Sigmoid colon (tissue), 7 donors: ENCODE data around the gene CRABP2. TPM values are rescaled to one million over a fixed set of nuclear protein-coding genes. Genes with fewer than 3 reads are reported as not detected.

Experiments
- DNase-seq: peaks from one replicate; pipeline ENCODE4 v3.0.0-alpha.2; 2019
- H3K27ac ChIP-seq, 4 donors: fragments of 200-600 bp; sonication (generic); one replicate each; pipeline ENCODE4 v1.5.1; 2016 to 2019; ENCODE audit warnings: mild to moderate bottlenecking in 1 of 4
- H3K27me3 ChIP-seq, 3 donors: fragments of 200-600 bp; sonication (generic); one replicate each; pipeline ENCODE4 v1.5.1; 2019; ENCODE audit warnings: mild to moderate bottlenecking in 1 of 3
- H3K36me3 ChIP-seq, 4 donors: fragments of 200-600 bp; sonication (generic); one replicate each; pipeline ENCODE4 v1.5.1; 2016 to 2019
- H3K4me1 ChIP-seq, 4 donors: fragments of 200-600 bp; sonication (generic); one replicate each; pipeline ENCODE4 v1.5.1; 2017 to 2019
- H3K4me3 ChIP-seq, 4 donors: fragments of 200-600 bp; sonication (generic); one replicate each; pipeline ENCODE4 v1.5.1; 2017 to 2019; ENCODE audit warnings: mild to moderate bottlenecking in 2 of 4, moderate library complexity in 1 of 4
- H3K9me3 ChIP-seq, 4 donors: fragments of 200-600 bp in 3 of 4; sonication (generic) in 3 of 4; one replicate each; pipeline versions ENCODE4 v1.5.1 to v1.6.1; 2013 to 2019
- CTCF ChIP-seq, 4 experiments: fragments of 450-650 bp in 3 of 4; fragments of 200-600 bp in 1 of 4; IDR thresholded peaks; one replicate each; pipeline ENCODE4 v1.5.1; 2016 to 2019; ENCODE audit warnings: antibody characterized with exemption in 4 of 4, mild to moderate bottlenecking in 3 of 4, moderate library complexity in 2 of 4
- EP300 ChIP-seq, 4 donors: sonication (generic); formaldehyde crosslinking; IDR thresholded peaks; one replicate each; pipeline ENCODE4 v1.6.1; 2017; ENCODE audit warnings: antibody characterized with exemption in 4 of 4
- POLR2A ChIP-seq, 2 donors: fragments of 450-650 bp; IDR thresholded peaks; one replicate each; pipeline ENCODE4 v1.6.1; 2016; ENCODE audit warnings: antibody characterized with exemption in 2 of 2, mild to moderate bottlenecking in 2 of 2, moderate library complexity in 2 of 2
- POLR2AphosphoS5 ChIP-seq, 4 donors: sonication (generic); formaldehyde crosslinking; IDR thresholded peaks; one replicate each; pipeline ENCODE4 v1.6.1; 2017; ENCODE audit warnings: antibody characterized with exemption in 4 of 4
- WGBS, 2 donors: extraction: QIAGEN DNeasy Blood & Tissue Kit; methylation state at CpG; one replicate each; pipeline ENCODE4 v1.1.7; 2013; 5-methylcytosine and 5-hydroxymethylcytosine counted together
- intact Hi-C: fragments of 100-400 bp; cut with DNase I; formaldehyde crosslinking; loops from one replicate; pipeline ENCODE4 v1.15.1; 2023
- polyA plus RNA-seq, 3 donors: library from polyadenylated mRNA; stranded (reverse); fragments of 200-250 nt; gene quantifications; one replicate each; pipeline ENCODE4 v1.2.3, GENCODE V29; 2013
- total RNA-seq, 4 donors: library from RNA; depleted of rRNA; stranded (reverse); fragments of >200 nt; gene quantifications; one replicate each; pipeline ENCODE4 v1.1.0, GENCODE V29; 2016
- donor health status: healthy with polysubstance abuse.
- donor health status: Bipolar disorder and iron deficiency.
- donor health status: healthy.

CRABP2 gene
- total RNA-seq (1 to 10 TPM; 3.1 to 7.8 (median 5.4) TPM), polyA plus RNA-seq (1 to 10 TPM in 1 of 3 donors, not detected in 2; 4.9 TPM)

- H3K27ac ChIP-seq: peak within 1 kb of the TSS; percentile 81 to 87 (median 84)
- H3K4me3 ChIP-seq: peak within 1 kb of the TSS; percentile 34 to 55 (median 44)
- peaks cover 0 to 60% (median 59%) of the 10 kb centered on the region in 4 donors for H3K4me1 ChIP-seq
- H3K9me3 ChIP-seq: no peaks in the 10 kb centered on the region
- no peak for TF ChIP-seq POLR2AphosphoS5 (IDR thresholded peaks at IDR 0.05)
- TF ChIP-seq EP300 (IDR thresholded peaks at IDR 0.05): no peak
- TF ChIP-seq POLR2A (IDR thresholded peaks at IDR 0.05): no peak
- no peak for TF ChIP-seq CTCF (IDR thresholded peaks at IDR 0.05)
- peak; percentile 80 for DNase-seq
- no peaks in the 10 kb centered on the region for H3K36me3 ChIP-seq
- intact Hi-C loops: loop anchor here (2.0 to 10.0 kb wide), 2 partner anchors 17 to 189 kb away; partner anchors contain the start of gene PEAR1
- H3K27me3 ChIP-seq: peaks cover 0 to 9% (median 0%) of the 10 kb centered on the region in 3 donors
- WGBS, 2 donors: 1 to 2% methylated on average over 42 of the region's 42 CpGs
Measured at GRCh38 chr1:156705321-156705917, at the start of gene CRABP2. Gene CRABP2, minus strand, starts transcription at chr1:156705583. Its CDS starts 137 bp downstream, at chr1:156705446.

- Histone ChIP-seq H3K36me3 (no peaks in the 10 kb centered on the region), H3K9me3 (no peaks in the 10 kb centered on the region), H3K4me1 (peaks cover 0 to 28% (median 23%) of the 10 kb centered on the region in 4 donors), H3K27ac (no peak overlapping the region), H3K4me3 (no peak overlapping the region), H3K27me3 (no peaks in the 10 kb centered on the region)
- WGBS, 2 donors: 85 to 88% methylated on average over 8 of the region's 8 CpGs
- intact Hi-C loops: no loop called here
- DNase-seq: no peak
- TF ChIP-seq POLR2AphosphoS5 (IDR thresholded peaks at IDR 0.05) (no peak), POLR2A (IDR thresholded peaks at IDR 0.05) (no peak), CTCF (IDR thresholded peaks at IDR 0.05) (no peak), EP300 (IDR thresholded peaks at IDR 0.05) (no peak)
Measured at GRCh38 chr1:156754219-156754618, 48.8 kb upstream of the CRABP2 start.

GRCh38 chr1:156752843-156753482 is 47.6 kb upstream of the CRABP2 start:
- Histone ChIP-seq H3K4me3 (peak overlapping the region in 1 of 4 donors; percentile 99), H3K27ac (peak overlapping the region; percentile 96 to 100 (median 98)), H3K36me3 (no peaks in the 10 kb centered on the region), H3K27me3 (no peaks in the 10 kb centered on the region), H3K4me1 (peaks cover 0 to 41% (median 35%) of the 10 kb centered on the region in 4 donors), H3K9me3 (no peaks in the 10 kb centered on the region)
- 19 to 30% methylated on average over 1 of the region's 1 CpG for WGBS, 2 donors
- TF ChIP-seq EP300 (IDR thresholded peaks at IDR 0.05): no peak
- TF ChIP-seq POLR2A (IDR thresholded peaks at IDR 0.05): no peak
- TF ChIP-seq CTCF (IDR thresholded peaks at IDR 0.05): no peak
- no peak for TF ChIP-seq POLR2AphosphoS5 (IDR thresholded peaks at IDR 0.05)
- no peak for DNase-seq
- intact Hi-C loops: no loop called here

- peak; percentile 99 for DNase-seq
- H3K27me3 ChIP-seq: no peaks in the 10 kb centered on the region
- intact Hi-C loops: loop anchor here (2.0 kb wide), 1 partner anchor 15 kb away; the partner anchor contains the start of gene PRCC
- H3K9me3 ChIP-seq: no peaks in the 10 kb centered on the region
- peak overlapping the region; percentile 96 to 100 (median 98) for H3K27ac ChIP-seq
- WGBS, 2 donors: 0% methylated on average over 67 to 68 of the region's 68 CpGs
- H3K36me3 ChIP-seq: no peaks in the 10 kb centered on the region
- peaks cover 0 to 49% (median 43%) of the 10 kb centered on the region in 4 donors for H3K4me1 ChIP-seq
- peak overlapping the region; percentile 98 to 100 (median 99) for H3K4me3 ChIP-seq
- TF ChIP-seq EP300 (IDR thresholded peaks at IDR 0.05) (peak in 1 of 4 donors; percentile 81), CTCF (IDR thresholded peaks at IDR 0.05) (no peak), POLR2AphosphoS5 (IDR thresholded peaks at IDR 0.05) (peak; percentile 61 to 88 (median 77)), POLR2A (IDR thresholded peaks at IDR 0.05) (peak; percentile 27 to 37)
Measured at GRCh38 chr1:156751757-156752481, 46.5 kb upstream of the CRABP2 start.
